ENCODE results near the gene IL36G. TPM values are rescaled to one million over a fixed set of nuclear protein-coding genes. Genes with fewer than 3 reads are reported as not detected.
"Not testable (repeated sequence)": the region's sequence is repeated elsewhere in the genome, so short reads cannot be mapped to it uniquely, and the experiment has no call there.

The IL36G gene
- polyA plus RNA-seq (ENCODE audit: insufficient read depth in 1 of 5, insufficient read length in 5 of 5, low replicate concordance in 1 of 5) = under 1 TPM; 0.10 to 0.46 (median 0.42) TPM
- long read RNA-seq, donor 1 = 0 reads
- long read RNA-seq, donor 2 = 0 reads
- long read RNA-seq, donor 3 = 0 reads
- long read RNA-seq, donor 4 = 0 reads
- long read RNA-seq, donor 5 = 0 reads
- long read RNA-seq, donor 6 = 0 reads
- long read RNA-seq, donor 7 = 0 reads
- long read RNA-seq, donor 8 = 0 reads

DNA sequence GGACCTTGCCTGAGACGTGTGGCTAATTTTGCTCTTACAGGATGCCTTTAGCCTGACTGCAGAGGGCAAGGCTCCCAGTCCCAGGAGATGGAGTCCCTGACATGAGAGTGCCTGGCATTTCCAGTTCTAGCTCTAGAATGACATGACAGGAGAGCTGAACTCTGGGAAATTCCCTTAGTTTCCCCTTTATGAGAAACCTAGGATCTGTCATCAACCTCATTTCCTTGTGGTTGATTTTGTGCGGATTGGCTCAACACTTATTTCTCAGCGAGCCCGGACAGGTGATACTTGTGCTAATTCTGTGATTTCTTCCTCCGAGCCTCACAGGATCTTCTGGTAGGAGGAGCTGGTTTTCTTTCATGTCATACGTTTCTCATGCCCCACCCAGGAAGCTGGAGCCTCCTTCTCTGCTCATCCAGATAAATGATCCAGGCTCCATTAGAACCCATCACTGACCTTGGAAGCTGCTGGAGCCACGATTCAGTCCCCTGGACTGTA is at the start of gene IL36G:
TSS of gene IL36G (plus strand) at position 448 of the 498 bp plus-strand sequence. CDS start 633 bp downstream, outside the sequence.
- no peak for DNase-seq

- no peak for DNase-seq
These were observed 44.5 kb upstream of the IL36G start for GRCh38 chr2:112933261-112933660.

DNA sequence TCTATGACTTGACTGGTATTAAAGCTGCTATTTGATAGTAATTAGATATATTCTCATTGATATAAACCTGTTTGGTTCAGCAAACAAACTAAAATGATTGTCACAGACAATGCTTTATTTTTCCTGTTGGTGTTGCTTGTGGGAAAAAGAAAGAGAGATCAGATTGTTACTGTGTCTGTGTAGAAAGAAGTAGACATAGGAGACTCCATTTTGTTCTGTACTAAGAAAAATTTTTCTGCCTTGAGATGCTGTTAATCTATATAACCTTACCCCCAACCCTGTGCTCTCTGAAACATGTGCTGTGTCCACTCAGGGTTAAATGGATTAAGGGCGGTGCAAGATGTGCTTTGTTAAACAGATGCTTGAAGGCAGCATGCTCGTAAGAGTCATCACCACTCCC is 43.7 kb upstream of the IL36G start:
- DNase-seq = not testable (repeated sequence)

GRCh38 chr2:112936927-112937232 is 40.9 kb upstream of the IL36G start:
- no peak for DNase-seq

DNA sequence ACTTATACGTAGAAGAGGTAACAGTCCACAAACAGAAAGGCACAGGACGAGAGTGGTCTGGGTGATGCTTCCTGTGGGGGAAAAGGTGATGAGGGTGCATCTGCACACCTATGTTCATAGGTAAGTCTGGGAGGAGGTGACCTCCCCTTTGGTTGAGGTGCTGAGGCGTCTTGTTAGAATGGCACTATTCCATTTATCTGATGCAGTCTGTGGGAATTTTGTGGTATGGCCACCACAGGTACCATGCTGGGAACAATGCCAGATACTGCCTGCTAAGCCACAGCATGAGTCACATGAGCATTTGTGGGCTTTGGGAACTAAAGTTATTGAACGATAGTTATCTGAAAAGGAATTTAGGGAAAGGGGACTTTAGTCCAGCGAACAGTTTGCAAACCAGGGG is 38.9 kb upstream of the IL36G start:
- no peak for DNase-seq

DNA sequence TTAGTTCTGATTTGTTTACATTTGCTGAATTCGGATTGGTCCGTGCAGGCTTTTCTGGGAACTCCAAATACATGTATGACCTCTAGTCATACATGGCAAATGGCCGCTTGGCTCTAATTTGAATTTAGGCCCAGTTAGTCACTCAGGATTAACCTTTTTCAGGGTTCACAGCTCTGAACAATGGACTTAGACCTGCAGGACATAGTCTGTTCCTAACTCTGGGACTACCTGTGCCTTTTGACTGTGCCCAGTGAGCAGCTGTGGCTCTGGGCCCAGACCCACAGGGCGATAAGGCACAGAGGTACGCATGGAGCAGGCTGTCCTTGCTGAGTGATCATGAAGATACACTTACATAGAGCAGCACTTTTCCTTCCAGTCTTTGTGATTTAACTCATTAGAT is 38.4 kb upstream of the IL36G start:
- no peak for DNase-seq

DNA sequence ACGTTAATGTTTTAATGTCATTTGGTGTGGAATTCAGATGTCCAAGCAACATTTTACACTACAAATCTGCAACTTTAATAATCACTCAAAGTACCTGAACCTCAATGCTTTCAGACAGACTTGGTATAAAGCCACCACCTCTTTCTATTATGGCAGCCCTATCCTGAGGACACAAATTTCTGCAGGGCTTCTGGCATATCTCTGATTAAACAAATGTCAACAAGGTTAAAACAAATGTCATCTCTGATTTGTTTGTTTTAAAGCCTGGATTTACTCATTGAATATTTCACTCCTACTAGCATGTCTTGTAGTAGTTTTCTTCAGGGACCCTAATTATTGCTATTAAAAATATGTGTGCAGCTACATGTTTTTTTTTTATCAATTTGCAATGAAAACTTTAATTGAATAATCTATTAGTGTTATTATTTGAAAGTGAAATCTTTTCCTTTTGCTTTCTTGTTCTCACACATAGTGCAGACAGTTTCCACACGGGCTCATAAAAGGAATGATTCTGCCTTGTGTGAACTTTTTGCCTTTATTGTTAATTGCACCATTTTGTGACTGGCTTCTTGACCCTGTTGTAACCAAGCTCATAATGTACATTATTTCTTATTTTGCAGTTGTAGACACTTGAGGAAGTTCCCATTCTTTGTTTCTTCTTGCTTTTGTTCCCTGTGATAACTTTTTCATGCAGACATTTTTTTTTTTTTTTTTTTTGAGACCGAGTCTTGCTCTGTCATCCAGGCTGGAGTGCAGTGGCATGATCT is 36.8 kb upstream of the IL36G start:
- no peak for DNase-seq

- DNase-seq = peak; percentile 54 to 68
These were observed 35.8 kb upstream of the IL36G start for GRCh38 chr2:112941753-112942653.

DNA sequence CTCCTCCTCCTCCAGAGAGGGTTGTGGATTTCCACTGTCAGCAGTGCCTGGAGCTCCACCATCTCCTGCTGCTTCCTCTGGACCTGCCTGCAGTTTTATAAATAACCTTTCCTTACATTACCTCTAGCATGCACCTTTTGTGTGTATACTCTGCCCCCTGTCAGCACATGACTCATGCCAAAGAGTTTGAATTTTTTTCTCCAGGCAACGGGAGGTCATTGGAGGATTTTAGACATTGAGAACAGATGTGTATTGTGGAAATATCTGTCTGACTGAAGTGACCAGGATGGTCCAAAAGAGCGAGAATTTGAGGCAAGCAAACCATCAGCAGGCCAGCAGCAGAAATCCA is 35.2 kb upstream of the IL36G start:
- no peak for DNase-seq

DNA sequence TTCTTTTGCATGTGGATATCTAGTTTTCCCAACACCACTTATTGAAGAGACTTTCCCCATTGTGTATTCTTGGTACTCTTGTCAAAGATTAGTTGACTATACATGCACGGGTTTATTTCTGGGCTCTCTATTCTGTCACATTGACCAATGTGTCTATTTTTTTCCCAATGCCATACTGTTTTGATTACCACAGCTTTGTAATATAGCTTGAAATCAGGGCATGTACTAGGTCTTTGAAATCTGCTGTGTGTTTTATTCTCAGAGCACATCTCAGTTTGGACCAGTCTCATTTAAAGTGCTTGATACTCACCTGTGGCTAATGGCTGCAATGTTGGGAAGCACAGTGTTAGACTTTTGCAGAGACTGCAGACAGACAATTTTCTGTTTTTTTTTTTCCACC is 32.8 kb upstream of the IL36G start:
- DNase-seq = no peak

- DNase-seq = no peak
These were observed 31.7 kb upstream of the IL36G start for GRCh38 chr2:112946086-112946485.

DNA sequence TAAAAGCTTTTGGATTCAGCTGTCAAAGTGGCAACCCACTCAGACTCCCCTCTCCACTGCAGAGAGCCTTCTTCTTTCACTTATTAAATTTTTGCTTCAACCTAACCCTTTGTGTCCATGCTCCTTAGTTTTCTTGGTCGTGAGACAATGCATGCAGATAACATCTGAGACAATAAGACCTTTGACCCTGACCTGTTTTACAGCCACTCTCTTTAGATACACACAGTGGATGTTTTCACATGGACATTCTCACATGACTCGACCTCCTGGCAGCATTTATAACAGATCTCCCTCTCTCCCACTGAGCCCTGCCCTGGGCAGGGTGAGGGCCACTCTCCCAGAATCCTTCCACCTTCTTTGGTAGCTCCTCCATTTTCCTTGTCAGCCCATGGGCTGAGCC is 30.4 kb upstream of the IL36G start:
- DNase-seq = no peak

- DNase-seq = no peak
These were observed 28.4 kb upstream of the IL36G start for GRCh38 chr2:112949456-112949855.

DNA sequence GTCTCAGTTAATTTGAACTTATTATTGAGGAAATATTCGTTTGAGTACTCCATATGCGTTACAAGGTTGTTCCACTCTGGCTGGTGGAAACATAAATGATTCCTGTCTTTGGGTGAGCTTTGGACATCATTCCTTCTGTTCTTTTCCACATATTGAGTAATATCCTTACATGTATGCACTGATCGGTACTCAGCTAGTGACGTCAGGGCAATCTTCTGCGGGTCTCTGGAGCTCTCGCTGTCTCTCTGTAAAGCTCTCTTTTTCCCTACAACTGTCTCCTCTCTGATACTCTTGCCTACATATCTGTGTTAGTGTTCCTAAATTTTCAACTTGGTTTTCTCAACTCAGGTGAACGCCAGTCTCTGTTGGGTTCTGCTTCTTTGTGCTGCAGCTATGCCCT is 23.4 kb upstream of the IL36G start:
- no peak for DNase-seq

DNA sequence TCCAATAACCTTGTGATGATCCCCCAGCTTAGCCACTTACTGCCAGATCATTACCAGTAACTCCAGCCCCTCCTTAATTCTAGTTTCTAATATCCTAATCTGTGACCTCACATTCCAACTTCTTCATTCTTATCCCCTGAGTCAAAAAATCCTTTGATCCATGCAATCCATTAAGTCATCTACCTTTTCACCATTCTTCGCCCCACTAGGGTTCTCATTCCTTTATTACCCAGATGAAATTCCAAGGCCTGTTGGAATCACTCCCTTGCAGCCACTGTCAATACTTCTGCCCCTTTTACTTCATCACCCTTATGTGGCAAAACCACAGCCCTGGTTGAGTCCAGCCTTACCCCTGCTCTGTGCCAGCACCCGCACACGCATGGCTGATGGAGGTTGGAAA is 20.3 kb upstream of the IL36G start:
- DNase-seq = no peak

DNA sequence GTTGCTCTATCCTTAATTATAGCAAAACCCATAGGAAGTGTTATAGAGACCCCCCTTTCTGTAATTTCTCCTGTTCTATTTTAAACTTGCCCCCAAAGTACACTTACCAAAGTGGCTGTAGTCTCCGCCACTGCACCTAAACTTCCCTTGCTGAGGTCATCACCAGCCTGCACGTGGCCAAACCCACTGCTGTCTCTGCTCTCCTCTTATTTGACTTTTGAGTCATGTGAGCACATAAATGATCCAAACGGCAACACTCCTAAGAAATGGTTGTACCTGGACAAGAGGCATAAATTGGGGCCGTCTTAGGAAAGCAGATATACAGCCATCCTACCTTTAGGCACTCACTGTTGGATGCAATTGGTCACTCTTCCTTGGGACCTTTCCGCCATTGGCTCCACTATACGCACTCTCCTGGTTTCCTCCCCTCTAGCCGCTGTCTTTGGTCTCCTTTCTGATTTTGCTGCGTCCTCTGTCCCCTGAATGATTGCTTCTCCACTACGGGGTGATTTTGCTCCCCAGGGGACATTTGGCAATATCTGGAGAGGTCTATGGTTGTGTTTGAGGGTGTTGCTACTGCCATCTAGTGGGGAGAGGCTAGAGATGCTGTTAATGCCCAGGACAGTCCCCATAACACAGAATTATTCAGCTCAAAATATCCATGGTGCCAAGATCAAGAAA is 19.2 kb upstream of the IL36G start:
- peak; percentile 37 to 51 for DNase-seq

- DNase-seq = no peak
These were observed 18.5 kb upstream of the IL36G start for GRCh38 chr2:112959109-112959812.

- no peak for DNase-seq
These were observed 17.5 kb upstream of the IL36G start for GRCh38 chr2:112960230-112960825.

DNA sequence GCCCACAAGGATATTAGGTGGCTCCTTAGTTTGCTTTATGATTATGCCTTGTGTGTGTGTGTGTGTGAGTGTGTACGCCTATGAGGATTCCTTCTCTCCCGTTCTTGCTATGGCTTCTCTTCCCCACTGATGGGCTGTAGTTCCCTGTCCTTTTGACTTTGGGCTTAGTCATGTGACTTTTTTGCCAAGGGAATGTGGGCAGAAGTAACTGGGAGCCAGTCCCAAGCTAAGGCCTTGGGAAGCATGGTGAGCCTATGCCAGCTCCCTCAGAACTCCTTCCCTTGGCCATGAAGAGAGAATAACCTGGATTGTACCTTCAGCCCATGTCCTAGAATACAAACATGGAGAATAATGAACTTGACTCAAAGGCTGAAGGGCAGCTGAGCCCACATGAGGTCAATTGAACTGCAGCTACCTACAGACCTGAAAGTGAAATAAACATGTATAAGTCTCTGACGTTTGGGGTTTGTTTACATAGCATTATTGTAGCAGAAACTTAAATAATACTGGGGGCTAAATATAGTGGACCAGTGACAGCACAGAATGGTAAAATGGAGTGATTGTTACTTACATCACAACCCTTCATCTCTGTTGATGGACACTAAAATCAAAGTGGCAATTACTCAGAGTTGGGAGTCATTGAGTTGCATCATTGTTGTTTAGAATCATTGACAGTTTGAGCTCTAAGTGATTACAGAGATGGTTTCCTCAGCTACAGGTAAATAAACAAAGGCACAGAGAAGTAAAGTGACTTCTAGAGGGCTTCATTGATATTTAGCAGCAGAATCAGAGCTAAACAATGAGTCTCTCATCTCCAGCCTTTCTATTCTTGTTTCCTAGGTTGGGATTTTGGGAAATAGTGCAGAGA is 15.3 kb upstream of the IL36G start:
- DNase-seq = no peak

- no peak for DNase-seq
These were observed 10.8 kb upstream of the IL36G start for GRCh38 chr2:112967023-112967422.
